ENCODE data around the gene SMOC1.

SMOC1 gene

DNA sequence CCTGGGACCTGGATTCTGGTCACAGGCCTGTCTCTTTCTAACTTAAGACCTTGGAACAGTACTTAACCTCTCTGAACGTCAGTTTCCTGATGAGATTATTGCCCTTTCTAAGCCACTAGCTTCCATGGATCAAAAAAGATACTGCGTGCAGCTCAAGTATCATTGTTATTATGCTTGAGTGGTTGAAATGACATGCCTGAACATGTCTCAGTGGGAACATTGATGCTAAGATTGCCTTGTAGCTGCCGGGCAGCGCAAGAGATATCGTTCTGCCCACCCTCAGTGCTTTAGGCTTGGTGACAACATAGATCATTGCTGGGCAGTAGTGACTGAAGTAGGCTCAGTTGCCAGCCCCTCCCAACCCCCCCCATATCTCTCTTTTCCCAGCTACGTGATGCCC lies 131.9 kb downstream of the SMOC1 start:
- no peak for DNase-seq (ENCODE audit: low read depth)

DNA sequence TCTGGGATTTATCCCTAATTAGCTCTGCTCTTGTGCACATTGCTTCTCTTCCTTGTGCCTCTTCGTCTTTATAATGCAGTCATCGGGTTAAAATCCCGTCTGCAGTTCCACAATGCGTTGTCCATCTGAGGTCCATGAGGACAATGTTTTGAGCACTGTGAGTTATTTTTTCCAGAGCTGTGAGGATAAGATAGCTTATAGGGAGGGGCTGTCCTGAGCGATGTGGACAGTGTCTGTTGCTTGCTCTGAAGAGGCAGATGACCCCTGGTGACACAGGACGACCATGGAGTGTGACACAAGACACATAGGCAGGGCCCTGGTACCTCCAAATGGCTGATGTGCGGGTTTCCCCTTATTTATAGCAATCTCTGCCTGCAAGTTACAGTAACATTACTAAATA lies 132.5 kb downstream of the SMOC1 start:
- DNase-seq (ENCODE audit: low read depth), result no peak

DNA sequence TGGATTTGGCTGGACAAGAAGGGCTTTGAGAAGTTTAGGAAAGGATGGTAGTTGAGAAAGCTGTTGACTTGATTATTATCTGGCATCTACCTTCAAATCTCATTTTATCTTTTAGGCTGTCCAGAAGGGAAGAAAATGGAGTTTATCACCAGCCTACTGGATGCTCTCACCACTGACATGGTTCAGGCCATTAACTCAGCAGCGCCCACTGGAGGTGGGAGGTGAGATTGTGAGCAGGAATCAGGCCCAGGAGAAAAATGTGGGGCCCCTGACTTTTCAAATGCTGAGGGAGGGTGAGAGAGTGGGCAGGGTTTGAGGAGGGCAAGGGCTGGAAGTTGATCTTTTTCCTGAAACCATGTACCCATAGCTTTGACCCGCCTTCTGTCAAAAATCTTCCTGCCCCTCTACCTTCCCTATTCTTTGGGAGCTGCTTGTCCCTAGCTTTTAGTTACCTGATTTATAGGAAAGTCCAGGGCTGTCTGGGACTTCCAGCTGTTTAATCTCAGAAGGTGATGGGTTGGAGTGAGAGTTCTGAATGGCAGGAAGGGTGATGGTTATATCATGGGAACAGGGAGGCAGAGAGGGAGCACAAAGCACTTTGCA lies 134.2 kb downstream of the SMOC1 start:
- DNase-seq (ENCODE audit: low read depth), result no peak

DNA sequence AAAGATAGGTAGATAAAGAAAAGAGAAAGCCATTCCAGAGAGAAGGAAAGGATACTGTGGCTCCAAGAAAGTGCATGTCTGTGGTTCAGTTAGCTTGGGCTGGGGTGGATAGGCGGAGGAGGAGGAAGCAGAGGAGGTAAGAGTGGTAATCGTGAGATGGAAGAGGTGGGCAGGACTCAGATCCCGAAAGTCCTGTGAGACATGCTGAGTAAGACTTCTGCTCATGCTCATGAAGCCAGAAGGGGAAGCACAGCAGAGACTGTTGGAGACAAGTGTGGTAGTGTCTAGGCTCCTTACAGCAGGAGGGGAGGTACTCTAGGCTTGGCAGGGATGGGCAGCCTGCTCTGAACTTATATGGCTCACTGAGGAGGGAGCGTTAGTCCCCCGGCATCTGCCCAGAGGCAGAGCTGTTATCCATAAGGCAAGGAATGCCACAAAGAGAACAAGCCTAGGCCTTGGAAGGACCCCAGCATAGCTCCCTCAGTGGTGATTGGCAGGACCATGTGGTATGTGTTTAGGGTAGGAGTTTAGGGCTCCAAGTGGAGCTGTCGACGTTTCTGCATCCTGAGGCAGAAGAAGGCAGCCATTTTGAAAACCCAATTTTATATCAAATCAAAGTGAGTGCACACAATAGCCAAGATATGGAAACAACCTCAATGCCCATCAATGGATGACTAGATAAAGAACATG lies 135.3 kb downstream of the SMOC1 start:
- DNase-seq (ENCODE audit: low read depth), result no peak

DNA sequence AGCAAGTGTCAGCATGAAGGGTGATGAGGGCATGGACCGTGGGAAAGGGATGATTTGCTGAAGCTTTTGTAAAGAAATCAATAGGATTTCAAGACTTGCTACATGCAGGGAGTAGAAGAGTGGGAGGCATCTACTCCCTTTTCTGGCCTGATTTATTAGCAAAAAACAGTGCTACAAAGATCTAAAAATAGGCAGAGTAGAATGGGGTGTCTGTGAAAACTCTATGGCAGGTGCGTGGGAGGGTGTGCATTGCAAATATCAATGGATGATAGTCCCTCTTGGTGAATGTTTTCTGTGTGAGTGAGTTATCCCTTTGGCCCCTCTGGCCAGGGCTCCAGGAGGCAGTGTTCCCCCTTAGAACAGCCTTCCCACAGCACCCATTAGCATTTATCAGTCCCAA lies 139.0 kb downstream of the SMOC1 start:
- no peak for DNase-seq (ENCODE audit: low read depth)

DNA sequence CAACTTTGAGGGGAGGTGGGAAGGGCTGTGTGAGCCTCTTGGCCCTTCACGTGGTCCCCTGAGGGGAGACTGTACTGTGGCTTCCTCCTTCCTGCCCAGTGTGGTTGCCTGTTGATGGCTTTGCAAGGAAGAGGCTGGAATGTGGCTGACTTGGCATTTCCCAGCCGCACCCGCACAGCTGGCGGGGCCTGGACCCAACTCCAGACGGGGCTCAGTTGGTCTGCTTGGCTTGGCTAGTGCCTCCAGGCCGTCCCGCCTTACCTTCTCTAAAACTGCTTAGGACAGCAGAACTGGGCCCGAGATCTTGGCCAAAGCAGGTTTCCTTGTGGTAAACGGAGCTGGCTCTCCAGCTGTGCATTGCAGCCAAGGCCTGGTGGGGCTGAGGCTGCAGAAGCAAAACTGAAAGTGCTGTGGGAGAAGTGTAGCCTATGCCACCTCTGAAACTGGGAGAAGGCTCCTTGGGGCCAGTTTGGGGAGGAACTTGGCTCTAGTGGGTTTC lies 139.5 kb downstream of the SMOC1 start:
- no peak for DNase-seq (ENCODE audit: low read depth)

DNA sequence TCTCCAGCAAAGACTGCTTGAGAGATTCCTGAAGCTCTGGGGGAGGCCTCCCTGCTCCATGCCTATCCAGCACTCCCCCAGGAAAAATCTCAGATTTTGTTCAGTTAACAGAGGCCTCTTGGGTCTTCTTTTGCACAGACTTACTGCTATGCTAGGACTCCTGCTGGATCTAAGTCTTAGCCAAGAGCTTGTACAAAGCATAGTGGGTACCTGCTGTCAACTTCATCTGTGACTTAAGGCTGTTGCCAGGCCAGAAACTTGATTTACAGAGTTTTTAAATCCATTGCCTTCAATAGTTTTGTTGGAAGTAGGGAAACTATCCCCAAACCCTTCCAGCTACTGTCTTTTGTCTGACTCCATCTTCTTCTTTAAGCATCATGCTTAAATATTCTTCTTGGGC lies 140.5 kb downstream of the SMOC1 start:
- no peak for DNase-seq (ENCODE audit: low read depth)

DNA sequence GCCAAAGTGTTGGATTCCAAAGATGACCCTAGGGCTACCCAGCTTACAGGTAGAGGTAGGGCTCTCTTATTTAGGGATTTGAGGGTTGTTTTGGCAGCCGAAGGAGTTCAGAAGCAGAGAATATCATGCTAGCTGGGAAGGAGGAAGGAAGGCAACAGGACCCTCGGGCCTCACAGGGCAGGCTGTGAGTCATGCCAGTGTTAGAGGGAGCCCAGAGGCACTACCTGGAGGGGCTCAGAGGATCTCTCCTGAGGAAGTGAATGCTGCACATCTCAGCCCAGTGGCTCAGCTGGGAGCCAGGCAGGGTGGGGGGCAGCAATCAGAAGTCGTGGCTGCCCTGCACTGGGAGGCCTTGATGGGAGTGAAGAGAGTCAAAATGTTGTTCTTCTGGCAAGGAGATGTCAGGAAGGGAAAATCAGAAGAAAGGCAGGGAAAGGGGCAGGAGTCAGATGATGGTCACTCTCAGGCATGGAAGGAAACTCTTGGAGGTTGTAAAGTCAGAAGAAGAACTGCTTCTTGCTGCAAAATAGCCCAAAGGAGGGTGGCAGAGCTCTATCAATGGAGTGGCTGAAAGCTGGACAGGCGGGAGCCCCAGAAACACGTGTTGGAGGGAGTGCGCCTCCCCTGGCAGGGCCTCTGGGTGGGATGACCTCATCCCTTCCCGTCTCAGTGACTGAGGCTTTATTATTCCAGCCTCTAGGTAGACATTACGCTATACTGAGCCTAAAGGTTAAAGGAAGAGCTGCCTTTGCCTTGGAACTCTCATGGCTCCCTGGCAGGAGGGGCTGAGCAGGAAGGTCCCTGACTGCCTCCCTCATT lies 141.3 kb downstream of the SMOC1 start:
- DNase-seq (ENCODE audit: low read depth), result no peak

DNA sequence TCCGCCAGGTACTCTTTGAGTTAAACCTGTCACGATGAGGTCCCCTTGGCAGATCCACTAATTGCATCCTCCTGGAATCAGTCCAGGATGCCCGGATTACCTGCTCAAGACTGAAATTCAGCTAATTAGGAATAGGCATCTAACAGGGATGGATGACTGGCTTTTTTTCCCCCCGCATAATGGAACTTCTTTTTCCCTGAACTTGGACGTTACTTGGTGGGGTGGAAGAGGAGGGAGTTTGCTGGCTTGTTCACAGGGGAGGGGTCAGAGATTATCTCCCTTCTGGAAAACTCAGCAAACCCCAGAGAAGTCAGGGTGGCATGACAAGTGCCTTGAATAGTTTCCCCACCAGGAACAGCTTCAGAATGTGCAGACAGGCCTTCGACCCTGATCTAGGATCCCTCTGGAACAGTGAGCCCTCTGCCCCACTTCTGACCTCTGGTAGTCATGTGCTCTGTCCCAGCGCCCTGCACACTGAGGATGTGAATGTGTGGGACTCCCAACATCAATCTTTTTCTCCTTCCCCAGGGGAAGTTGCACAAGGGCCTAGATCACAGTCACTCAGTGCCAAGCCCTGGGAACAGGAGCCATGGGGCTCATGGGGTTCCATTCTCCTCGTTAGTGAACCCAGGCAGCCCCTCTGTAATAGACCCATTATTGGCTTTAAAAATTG lies 142.5 kb downstream of the SMOC1 start:
- no peak for DNase-seq (ENCODE audit: low read depth)

DNA sequence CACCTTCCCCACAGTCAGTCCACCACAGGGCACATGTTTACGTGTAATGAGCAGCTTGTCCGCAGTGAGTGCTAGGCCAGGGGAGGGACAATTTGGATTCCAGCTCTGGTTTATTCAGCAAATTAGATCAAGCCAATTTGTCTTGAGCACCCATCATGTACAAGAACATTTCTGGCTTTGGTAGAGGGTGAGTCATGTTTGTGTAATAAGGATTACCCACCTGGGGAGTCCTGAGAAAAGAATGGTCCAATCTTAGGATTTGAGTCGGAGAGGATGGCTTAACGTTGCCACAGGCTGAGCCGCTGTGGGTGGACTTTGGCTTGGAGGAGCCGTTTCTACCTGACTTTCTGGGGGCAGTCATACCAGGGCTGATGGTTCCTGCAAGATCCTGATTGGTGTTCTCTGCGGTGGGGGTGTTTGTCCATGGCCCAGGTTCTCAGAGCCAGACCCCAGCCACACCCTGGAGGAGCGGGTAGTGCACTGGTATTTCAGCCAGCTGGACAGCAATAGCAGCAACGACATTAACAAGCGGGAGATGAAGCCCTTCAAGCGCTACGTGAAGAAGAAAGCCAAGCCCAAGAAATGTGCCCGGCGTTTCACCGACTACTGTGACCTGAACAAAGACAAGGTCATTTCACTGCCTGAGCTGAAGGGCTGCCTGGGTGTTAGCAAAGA lies 143.7 kb downstream of the SMOC1 start:
- no peak for DNase-seq (ENCODE audit: low read depth)

DNA sequence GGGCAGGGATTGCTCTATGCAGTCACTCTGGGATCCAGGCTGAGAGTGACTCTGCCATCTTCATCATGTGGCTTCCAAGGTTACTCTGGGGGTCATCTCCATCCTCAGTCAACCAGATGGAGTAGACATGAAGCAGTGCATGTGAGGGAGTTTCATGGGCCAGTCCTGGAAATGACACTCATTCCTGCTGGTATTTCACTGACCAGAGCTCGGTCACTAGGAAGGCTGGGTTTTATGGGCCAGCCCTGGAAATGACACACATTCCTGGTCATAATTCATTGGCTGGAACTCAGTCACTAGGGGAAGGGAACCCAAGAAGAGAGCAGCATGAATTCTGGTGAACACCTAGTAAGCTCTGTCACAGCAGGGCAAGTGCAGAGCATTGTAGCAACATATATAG lies 144.7 kb downstream of the SMOC1 start:
- no peak for DNase-seq (ENCODE audit: low read depth)

DNA sequence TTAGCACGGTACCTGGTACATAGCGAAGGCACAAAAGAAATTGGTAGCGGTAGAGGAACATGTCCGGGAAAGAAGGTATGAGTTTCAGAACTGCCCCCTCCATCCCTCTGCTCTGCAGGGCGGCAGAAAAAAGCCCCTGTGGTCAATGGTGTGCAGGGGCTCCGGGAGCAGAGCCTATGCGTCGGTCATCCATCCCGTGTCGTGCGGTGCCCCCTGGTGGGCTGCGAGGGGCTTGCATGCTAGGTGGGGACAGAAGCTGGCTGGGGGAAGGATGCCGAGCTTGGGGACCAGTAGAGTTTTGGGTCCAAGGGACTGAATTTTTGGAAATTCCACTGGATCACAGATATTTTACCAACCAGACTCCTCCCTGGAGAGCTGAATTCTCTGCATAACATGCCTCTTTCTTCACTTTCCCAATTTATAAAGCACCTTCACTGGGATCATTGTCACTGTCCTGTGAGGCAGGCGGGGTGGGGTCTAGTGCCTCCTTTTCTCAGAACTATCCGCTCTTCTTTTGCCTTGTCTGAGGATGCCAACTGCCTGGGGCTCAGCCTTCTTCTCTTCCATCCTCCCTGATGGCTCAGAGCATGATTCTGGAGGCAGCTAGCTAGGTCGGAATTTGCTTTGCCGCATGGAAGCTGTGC lies 148.7 kb downstream of the SMOC1 start:
- DNase-seq (ENCODE audit: low read depth), result peak; percentile 37

DNA sequence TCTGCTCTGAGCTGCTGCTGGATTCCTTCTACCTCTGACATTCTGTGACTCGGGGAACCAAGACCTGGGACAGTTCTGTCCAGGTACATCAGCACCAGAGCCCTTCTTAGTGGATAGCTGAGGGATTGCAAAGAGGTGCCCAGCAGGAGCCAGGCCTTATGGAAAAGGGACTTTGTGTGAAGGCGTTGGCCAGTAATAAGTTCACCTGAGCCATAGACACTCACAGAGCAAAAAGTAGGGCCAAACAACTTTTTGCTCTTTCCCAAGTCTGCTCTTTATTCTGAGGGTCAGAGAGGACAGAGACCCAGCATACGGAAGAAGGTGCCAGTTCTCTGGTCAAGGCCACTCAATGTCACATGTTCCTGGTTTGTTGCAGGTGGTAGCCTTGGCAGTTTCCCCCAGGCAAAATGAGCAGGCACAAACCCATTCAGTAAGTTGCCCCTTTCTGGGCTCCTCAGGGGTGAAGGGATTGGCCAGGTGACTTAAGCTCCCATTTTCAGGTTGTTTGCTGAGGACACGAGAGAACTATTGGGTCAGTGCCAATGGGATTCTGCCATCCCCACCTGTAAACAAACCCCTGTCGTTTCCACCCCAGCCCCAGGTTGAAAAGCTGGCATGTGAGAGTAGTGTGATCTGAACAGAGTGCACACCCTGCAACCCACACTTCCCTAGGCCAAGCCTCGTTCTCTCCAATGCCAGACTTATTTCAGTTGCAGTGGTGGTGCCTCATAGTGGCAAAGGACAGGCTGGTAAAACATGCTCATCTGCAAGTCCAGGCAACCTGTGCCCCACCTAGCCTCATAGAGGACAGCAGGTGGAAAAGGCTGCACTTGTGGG lies 150.3 kb downstream of the SMOC1 start:
- DNase-seq (ENCODE audit: low read depth), result no peak

DNA sequence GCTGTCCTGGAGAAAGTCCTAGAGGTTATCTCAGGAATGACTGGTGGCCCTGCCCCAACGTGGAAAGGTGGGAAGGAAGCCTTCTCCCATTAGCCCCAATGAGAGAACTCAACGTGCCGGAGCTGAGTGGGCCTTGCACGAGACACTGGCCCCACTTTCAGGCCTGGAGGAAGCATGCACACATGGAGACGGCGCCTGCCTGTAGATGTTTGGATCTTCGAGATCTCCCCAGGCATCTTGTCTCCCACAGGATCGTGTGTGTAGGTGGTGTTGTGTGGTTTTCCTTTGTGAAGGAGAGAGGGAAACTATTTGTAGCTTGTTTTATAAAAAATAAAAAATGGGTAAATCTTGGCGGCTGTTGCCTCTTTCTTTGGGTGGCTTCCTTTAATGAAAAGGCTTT lies 152.8 kb downstream of the SMOC1 start:
- no peak for DNase-seq (ENCODE audit: low read depth)

DNA sequence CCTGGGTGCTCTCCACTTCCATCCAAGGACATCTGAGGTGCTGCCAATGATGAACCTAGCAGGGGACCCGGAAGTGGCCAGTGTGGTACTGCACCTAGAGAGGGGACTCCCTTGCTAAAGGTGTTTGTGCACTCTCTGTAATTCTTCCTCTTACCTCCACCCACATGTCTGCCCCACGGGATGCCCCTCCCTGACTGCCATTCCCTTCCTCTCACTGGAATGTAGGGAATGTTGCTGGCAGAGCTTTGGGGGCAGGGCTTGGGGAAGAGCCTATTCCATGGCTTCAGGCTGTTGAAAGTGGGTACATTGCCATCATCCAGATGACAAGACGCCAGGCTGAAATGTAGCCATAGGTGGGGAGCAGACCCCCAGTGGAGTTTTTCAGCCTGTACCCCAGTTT lies 153.2 kb downstream of the SMOC1 start:
- DNase-seq (ENCODE audit: low read depth), result no peak

DNA sequence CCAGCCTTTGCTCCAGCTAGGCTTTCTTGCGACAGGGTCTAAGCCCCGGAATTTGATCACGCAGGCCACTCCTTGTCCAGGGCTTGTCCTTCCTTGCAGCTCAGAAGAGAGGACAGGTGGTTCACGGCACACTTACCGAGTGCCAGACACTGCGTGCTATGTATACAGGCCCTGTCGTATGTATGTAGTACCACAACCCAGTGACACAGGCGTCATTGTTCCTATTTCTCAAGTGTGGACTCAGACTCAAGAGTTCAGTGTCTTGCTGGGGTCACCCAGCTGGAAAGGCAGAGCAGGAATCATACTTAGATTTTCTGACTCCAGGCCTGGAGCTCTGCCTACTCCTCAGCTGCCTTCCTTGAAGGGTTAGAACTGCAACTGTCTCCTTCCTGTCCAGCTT lies 153.9 kb downstream of the SMOC1 start:
- no peak for DNase-seq (ENCODE audit: low read depth)

DNA sequence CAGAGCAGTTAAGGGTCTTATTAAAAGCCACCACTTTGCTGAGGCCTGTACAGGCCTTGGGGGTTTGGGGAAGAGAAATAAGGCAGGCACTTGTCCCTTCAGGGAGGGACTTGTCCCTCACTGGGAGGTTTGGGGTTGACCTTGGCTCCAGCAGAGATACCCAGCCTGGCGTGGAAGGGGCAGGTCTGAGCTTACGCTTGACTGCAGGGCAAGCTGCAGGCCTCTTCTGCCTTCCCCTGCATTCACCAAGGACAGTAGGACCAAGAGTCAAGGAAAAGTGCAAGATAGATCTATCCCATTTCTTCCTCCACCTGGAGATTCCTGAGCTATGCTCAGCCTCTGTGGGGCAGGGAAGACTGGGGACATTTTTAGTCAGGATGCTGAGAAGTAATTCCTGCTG lies 154.3 kb downstream of the SMOC1 start:
- no peak for DNase-seq (ENCODE audit: low read depth)

DNA sequence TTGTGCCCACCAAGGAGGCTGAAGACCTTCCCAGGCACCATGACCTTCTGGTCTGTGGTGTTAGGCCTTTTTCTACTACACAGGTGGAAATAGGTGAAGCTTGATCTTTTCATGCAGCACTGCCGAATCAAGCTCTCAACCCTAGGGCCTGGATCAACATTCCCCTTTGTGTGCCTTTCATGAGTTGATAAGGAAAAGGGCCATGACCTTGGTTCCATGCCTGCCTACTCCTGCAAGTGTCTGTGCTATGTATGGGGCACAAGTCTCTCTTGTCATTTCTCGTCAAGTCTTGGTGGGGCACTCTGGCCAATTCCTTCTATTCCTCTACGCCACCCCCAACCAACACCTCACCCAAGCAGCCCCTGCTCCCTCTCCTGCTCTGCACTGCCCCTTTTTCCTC lies 155.0 kb downstream of the SMOC1 start:
- DNase-seq (ENCODE audit: low read depth), result no peak

DNA sequence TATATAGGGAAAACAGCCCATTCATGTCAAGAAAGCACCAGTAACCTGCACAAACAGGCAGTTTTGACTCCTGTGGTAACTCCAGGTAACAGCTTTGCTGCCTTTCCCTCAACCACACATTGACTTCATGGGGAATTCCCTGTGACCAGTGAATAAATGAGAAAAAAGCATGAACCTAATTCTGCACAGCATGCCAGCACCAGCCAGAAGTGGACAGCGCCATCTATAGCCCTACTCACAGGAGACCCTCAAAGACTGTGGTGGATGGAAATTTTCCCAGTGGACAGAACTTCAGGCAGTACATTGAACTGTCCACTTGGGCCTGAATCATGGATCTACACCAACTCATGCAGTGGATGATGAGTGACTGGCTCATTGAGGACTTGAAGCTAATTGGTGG lies 157.4 kb downstream of the SMOC1 start:
- DNase-seq (ENCODE audit: low read depth), result no peak

DNA sequence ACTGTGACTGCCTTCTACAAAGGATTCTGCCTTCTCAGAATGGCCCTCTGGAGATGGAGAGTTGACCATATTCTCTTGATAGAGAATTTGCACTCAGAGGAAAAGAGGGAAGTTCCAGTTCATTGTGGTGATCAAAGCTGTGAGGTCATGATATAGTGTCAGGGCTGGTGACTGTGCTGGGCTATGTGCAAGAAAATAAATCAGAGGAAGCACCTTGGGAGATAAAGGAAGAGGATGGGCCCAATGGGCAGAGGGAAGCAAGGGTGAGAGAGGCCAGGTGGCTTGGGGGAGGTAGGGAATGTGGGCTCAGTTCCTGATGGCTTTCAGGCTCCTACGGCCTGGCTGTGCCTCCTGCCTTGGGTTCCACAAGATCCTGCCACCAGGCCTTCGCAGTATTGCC lies 163.8 kb downstream of the SMOC1 start:
- no peak for DNase-seq (ENCODE audit: low read depth)

DNA sequence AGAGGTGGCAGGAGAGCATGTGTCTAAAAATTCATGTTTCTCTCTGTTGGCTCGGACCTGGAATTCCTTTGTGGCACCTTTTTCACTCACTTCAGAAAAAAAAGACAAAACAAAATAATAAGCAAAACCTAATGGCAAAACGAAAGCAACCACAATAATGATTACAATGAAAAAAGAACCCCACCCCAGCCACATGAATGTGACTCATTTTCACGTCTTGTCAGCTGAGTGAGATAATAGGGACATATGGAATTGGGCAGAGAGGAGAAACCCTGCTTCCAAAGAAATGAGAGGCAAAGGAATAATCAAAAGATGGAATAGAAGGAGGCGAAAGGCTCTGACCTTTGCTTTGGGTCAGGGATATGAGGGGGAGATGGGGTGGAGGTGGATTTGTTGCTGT lies 166.1 kb downstream of the SMOC1 start:
- no peak for DNase-seq (ENCODE audit: low read depth)

All from activated gamma-delta T cell treated with anti-CD3 and anti-CD28 coated beads, Interleukin-2, amount 50 U/mL, for 16 hours (primary cell).